Measurements from ENCODE around the gene GRAP.

GRAP gene

DNA sequence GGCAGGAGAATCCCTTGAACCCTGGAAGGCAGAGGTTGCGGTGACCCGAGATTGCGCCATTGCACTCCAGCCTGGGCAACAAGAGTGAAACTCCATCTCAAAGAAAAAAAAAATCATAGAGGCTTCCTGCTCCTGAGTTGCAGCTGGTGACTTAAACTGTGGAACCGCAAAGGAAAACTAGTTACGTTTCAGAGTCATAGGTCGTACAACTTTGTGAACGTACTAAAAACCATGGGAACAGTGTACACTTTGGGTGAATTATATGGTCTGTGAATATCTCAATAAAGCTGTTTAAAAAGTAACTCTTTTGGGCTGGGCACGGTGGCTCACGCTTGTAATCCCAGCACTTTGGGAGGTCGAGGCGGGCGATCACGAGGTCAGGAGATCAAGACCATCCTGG, 71.2 kb downstream of the GRAP start:
- DNase-seq = no peak
- TF ChIP-seq GATA1 (IDR thresholded peaks at IDR 0.05; ENCODE audit: low read depth, low read length) (no peak), POLR2A (IDR thresholded peaks at IDR 0.05; ENCODE audit: low read length) (no peak)

DNA sequence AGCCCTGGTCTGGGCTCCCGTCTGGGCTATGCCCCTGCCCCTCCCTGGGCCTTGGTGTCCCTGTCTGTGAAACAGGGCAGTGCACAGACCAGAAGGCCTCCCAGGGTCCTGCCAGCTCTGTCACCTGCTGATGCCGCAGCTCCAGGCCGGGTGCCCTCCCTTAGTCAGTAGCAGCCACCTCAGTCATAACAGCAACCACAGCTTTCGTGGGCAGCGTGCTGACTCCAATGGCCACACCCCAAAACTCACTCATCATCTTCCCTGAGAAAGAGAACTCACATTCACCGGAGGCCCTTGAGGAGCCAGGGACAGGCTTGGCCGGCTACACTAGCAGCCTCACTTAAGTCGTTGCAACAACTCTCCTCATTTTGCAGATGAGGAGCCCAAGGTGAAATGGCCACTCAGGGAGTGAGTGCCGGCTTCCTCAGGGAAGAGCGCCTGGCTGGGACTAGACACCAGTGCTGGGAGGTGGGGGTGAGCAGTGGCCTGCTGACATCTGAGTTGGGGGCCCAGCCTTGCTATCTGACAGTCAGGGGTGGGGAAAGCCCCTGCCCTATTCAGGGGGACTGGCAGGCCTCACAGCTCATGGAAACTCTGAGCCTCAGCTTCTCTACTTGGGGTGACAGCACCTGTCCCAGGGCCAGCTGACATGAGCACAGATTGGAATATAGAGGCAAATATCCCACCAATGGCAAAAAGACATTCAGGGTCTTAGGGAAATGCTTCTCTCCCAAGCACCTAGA, 72.2 kb downstream of the GRAP start:
- no peak for DNase-seq
- TF ChIP-seq POLR2A (IDR thresholded peaks at IDR 0.05; ENCODE audit: low read length) = no peak
- TF ChIP-seq GATA1 (IDR thresholded peaks at IDR 0.05; ENCODE audit: low read depth, low read length) = no peak

DNA sequence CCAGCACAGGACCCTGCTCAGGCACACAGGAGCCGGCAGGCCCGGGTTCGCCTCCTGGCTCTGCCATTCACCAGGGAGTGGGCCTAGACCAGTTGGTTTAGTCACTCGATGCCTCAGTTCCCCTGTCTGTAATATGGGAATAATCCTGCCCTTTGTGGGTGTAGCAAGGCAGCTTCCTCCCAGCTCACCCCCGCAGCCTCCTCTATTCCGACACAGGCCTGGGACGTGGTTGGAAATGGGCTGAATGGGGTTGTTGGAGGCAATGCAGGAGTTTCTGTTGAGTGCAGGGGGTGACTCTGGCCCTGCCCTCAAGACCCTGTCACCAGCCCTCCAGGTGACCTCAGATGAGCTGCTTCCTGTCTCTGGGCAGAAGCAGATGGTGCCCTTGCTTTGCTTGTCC, 75.0 kb downstream of the GRAP start:
- DNase-seq = no peak
- no peak for TF ChIP-seq GATA1 (IDR thresholded peaks at IDR 0.05; ENCODE audit: low read depth, low read length)
- TF ChIP-seq POLR2A (IDR thresholded peaks at IDR 0.05; ENCODE audit: low read length) = no peak

Data from erythroblast (primary cell).